ENCODE data around the gene PDE4C.

The PDE4C gene

DNA sequence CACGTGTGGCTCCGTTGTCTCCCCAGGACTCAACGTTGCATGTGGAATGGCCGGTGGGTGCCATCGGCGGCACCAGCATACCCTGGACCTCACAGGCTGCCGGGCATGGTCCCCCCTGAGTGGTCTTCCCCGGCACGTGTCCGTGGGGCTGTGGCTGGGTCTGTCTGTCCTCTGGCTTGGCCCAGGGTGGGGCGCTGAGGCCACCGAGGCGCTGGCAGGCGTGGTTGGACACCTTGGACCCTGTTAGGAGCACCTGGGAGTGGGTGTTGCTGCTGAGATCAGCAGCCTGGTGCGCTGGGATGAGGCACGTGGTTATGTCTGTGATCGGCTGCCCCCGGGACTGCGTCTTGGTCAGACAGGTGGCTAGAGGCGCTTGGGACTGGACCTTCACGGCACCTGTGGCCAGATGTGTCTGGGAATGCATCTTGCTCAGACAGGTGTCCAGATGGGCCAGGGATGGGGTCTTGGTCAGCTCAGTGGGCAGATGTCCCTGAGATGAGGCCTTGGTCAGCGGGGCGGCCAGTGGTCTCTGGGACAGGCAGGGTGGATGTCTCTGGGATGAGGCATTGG lies 38.8 kb upstream of the PDE4C start:
- no peaks in the 10 kb centered on the region for H3K4me1 ChIP-seq (ENCODE audit: control insufficient read depth, insufficient read depth, low read length, poor library complexity, severe bottlenecking)
- no peaks in the 10 kb centered on the region for H3K9me3 ChIP-seq (ENCODE audit: control insufficient read depth, low read length)
- H3K27ac ChIP-seq (ENCODE audit: insufficient read depth, low read length, poor library complexity, severe bottlenecking), result no peak overlapping the region
- peaks cover 27% of the 10 kb centered on the region for H3K36me3 ChIP-seq (ENCODE audit: control insufficient read depth, insufficient read depth, low read length)
- no peaks in the 10 kb centered on the region for H3K27me3 ChIP-seq (replicated peaks; ENCODE audit: control insufficient read depth, insufficient read depth, low read length, poor library complexity, severe bottlenecking)
- DNase-seq, result no peak
- H3K4me3 ChIP-seq (ENCODE audit: insufficient read depth, low read depth, low read length, poor library complexity, severe bottlenecking), result no peak overlapping the region

DNA sequence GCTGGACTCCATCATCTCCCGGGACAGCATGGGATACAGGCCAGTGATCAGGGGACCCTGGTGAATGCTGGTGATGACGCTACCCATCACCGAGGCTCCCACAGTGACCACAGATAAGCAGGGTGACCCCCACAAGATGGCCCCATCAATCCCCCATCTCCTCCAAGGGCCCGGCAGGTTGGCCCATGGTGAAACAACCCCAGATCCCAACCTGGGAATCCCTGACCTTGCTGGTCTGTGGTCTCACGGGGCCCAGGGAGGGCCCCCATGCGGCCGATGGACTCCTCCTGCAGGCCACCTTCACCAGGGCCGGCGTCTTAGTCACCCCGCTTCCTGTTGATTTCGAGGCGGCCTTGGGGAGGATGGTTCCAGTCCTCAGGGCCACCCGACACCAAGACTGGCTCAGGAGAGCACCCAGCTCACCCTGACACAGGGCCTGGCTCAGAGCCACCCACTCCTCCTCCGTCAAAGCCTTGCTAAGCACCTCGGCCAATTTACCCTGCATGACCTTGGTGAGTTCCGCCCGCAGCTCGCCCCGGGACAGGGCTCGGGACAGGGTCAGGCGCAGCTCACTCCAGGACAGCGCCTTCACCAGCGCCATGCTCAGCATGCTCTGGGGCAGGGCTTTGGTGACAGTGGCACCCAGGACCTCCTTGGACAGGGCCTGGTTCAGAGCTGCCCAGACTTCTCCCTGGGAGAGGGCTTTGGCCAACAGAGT lies 38.1 kb upstream of the PDE4C start:
- Histone ChIP-seq H3K4me3 (ENCODE audit: insufficient read depth, low read depth, low read length, poor library complexity, severe bottlenecking) (no peak overlapping the region), H3K27me3 (replicated peaks; ENCODE audit: control insufficient read depth, insufficient read depth, low read length, poor library complexity, severe bottlenecking) (no peaks in the 10 kb centered on the region), H3K36me3 (ENCODE audit: control insufficient read depth, insufficient read depth, low read length) (peaks cover 27% of the 10 kb centered on the region), H3K4me1 (ENCODE audit: control insufficient read depth, insufficient read depth, low read length, poor library complexity, severe bottlenecking) (no peaks in the 10 kb centered on the region), H3K27ac (ENCODE audit: insufficient read depth, low read length, poor library complexity, severe bottlenecking) (no peak overlapping the region), H3K9me3 (ENCODE audit: control insufficient read depth, low read length) (no peaks in the 10 kb centered on the region)
- DNase-seq, result no peak

DNA sequence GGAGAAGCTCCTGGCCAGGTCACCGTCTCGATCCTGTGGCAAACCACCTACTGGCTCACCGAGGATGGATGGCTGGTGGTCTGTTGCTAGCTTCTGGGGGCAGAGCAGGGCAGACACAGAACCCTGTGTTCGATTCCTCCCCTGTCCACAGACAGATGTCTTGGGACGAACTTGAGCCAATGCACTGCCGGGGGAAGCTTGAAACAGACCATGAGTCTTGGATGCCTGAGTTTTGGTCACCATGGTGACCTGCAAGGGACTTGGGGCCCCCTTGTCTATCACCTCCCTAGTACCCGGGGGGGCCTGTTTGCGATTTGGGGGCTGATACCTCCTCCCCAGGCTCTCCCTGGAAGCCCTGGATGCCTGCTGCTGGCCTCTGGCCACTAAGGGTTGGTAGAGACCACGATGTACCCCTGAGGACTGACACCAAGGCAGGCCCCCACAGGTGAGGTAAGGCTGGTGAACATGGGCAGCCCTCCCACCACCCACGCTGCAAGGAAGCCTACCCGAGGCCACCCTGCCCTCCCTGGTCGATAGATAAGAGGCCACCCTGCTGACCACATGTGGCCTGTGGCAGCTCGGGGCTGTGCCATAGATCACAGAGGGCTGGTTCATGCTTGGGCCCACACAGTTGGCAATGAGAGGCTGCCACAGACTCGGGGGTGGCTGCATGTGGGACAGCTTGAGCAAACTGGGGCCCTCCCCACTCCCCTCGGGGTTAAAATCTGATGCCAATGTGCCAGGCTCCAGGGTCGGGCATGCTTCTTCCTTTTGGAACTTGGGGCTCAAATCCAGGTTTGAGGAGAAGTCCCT lies 37.3 kb upstream of the PDE4C start:
- Histone ChIP-seq H3K36me3 (ENCODE audit: control insufficient read depth, insufficient read depth, low read length) (peaks cover 27% of the 10 kb centered on the region), H3K9me3 (ENCODE audit: control insufficient read depth, low read length) (no peaks in the 10 kb centered on the region), H3K27ac (ENCODE audit: insufficient read depth, low read length, poor library complexity, severe bottlenecking) (no peak overlapping the region), H3K27me3 (replicated peaks; ENCODE audit: control insufficient read depth, insufficient read depth, low read length, poor library complexity, severe bottlenecking) (no peaks in the 10 kb centered on the region), H3K4me1 (ENCODE audit: control insufficient read depth, insufficient read depth, low read length, poor library complexity, severe bottlenecking) (no peaks in the 10 kb centered on the region), H3K4me3 (ENCODE audit: insufficient read depth, low read depth, low read length, poor library complexity, severe bottlenecking) (no peak overlapping the region)
- DNase-seq, result no peak

DNA sequence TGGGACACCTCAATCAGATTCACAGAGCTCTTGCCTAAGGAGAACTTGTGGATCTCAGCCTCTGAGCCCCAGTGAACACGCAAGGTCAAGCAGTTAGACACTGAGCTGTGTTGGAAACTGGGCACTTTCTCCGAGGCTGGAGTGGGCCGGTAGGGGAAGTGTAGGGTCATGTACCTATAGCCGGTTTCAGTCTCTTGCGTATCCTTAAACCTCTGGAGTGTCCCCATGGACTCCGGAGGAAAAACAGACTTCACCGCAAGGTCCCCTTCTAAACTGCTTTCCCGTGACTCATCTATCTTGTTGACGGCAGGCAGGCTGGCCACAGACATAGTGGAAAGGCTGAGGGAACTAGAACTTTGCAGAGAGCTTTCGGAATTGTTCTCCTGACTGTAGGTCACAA lies 36.7 kb upstream of the PDE4C start:
- no peak for DNase-seq
- Histone ChIP-seq H3K4me3 (ENCODE audit: insufficient read depth, low read depth, low read length, poor library complexity, severe bottlenecking) (no peak overlapping the region), H3K27ac (ENCODE audit: insufficient read depth, low read length, poor library complexity, severe bottlenecking) (no peak overlapping the region), H3K36me3 (ENCODE audit: control insufficient read depth, insufficient read depth, low read length) (peaks cover 27% of the 10 kb centered on the region), H3K4me1 (ENCODE audit: control insufficient read depth, insufficient read depth, low read length, poor library complexity, severe bottlenecking) (no peaks in the 10 kb centered on the region), H3K27me3 (replicated peaks; ENCODE audit: control insufficient read depth, insufficient read depth, low read length, poor library complexity, severe bottlenecking) (no peaks in the 10 kb centered on the region), H3K9me3 (ENCODE audit: control insufficient read depth, low read length) (no peaks in the 10 kb centered on the region)

DNA sequence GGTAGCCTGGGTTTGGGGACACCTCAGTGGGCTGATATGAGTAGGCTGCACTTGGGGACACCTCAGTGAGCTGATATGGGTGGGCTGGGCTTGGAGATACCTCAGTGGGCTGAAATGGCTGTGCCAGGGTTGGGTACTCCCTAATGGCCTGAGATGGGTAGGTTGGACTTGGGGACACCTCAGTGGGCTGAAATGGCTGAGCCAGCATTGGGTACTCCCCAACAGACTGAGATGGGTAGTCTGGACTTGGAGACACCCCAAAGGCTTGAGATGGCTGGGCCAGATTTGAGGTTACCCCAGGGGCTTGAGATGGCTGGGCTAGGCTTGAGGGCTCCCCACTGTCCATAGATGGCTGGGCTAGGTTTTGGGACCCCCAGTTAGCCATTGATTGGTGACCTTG lies 35.9 kb upstream of the PDE4C start:
- Histone ChIP-seq H3K4me1 (ENCODE audit: control insufficient read depth, insufficient read depth, low read length, poor library complexity, severe bottlenecking) (no peaks in the 10 kb centered on the region), H3K27ac (ENCODE audit: insufficient read depth, low read length, poor library complexity, severe bottlenecking) (no peak overlapping the region), H3K9me3 (ENCODE audit: control insufficient read depth, low read length) (no peaks in the 10 kb centered on the region), H3K36me3 (ENCODE audit: control insufficient read depth, insufficient read depth, low read length) (peaks cover 25% of the 10 kb centered on the region), H3K27me3 (replicated peaks; ENCODE audit: control insufficient read depth, insufficient read depth, low read length, poor library complexity, severe bottlenecking) (no peaks in the 10 kb centered on the region), H3K4me3 (ENCODE audit: insufficient read depth, low read depth, low read length, poor library complexity, severe bottlenecking) (no peak overlapping the region)
- DNase-seq, result no peak

DNA sequence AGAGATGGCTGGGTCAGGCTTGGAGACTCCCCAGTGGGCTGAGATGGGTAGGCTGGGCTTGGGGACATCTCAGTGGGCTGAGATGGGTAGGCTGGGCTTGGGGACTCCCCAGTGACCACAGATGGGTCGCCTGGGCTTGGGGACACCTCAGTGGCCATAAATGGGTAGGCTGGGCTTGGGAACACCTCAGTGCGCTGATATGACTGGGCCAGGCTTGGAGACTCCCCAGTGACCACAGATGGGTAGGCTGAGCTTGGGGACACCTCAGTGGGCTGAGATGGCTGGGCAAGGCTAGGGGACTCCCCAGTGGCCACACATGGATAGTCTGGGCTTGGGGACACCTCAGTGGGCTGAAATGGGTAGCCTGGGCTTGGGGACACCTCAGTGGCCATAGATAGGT lies 35.2 kb upstream of the PDE4C start:
- H3K36me3 ChIP-seq (ENCODE audit: control insufficient read depth, insufficient read depth, low read length), result peaks cover 19% of the 10 kb centered on the region
- no peak for DNase-seq
- no peaks in the 10 kb centered on the region for H3K27me3 ChIP-seq (replicated peaks; ENCODE audit: control insufficient read depth, insufficient read depth, low read length, poor library complexity, severe bottlenecking)
- no peaks in the 10 kb centered on the region for H3K9me3 ChIP-seq (ENCODE audit: control insufficient read depth, low read length)
- no peak overlapping the region for H3K4me3 ChIP-seq (ENCODE audit: insufficient read depth, low read depth, low read length, poor library complexity, severe bottlenecking)
- no peaks in the 10 kb centered on the region for H3K4me1 ChIP-seq (ENCODE audit: control insufficient read depth, insufficient read depth, low read length, poor library complexity, severe bottlenecking)
- no peak overlapping the region for H3K27ac ChIP-seq (ENCODE audit: insufficient read depth, low read length, poor library complexity, severe bottlenecking)

DNA sequence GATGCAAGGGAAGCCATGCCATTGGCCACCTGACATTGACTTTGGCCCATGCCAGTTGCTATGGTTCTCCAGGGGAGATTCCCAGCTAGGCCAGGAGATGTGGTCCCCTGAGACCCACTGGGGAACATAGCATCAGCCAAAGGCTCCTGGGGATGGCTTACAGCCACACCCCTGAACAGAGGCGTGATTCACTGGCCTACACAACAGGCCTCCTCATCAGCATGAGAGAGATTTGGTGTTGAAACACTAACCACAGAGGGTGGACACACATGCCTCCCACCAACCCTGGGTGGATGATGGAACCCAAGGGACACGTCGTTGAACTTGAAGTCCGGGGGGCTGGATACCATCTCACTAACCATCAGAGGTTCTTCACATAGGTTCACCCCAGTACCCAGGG lies 33.7 kb upstream of the PDE4C start:
- H3K4me1 ChIP-seq (ENCODE audit: control insufficient read depth, insufficient read depth, low read length, poor library complexity, severe bottlenecking), result no peaks in the 10 kb centered on the region
- no peak for DNase-seq
- H3K27me3 ChIP-seq (replicated peaks; ENCODE audit: control insufficient read depth, insufficient read depth, low read length, poor library complexity, severe bottlenecking), result no peaks in the 10 kb centered on the region
- H3K36me3 ChIP-seq (ENCODE audit: control insufficient read depth, insufficient read depth, low read length), result peaks cover 7% of the 10 kb centered on the region
- no peaks in the 10 kb centered on the region for H3K9me3 ChIP-seq (ENCODE audit: control insufficient read depth, low read length)
- no peak overlapping the region for H3K4me3 ChIP-seq (ENCODE audit: insufficient read depth, low read depth, low read length, poor library complexity, severe bottlenecking)
- no peak overlapping the region for H3K27ac ChIP-seq (ENCODE audit: insufficient read depth, low read length, poor library complexity, severe bottlenecking)

DNA sequence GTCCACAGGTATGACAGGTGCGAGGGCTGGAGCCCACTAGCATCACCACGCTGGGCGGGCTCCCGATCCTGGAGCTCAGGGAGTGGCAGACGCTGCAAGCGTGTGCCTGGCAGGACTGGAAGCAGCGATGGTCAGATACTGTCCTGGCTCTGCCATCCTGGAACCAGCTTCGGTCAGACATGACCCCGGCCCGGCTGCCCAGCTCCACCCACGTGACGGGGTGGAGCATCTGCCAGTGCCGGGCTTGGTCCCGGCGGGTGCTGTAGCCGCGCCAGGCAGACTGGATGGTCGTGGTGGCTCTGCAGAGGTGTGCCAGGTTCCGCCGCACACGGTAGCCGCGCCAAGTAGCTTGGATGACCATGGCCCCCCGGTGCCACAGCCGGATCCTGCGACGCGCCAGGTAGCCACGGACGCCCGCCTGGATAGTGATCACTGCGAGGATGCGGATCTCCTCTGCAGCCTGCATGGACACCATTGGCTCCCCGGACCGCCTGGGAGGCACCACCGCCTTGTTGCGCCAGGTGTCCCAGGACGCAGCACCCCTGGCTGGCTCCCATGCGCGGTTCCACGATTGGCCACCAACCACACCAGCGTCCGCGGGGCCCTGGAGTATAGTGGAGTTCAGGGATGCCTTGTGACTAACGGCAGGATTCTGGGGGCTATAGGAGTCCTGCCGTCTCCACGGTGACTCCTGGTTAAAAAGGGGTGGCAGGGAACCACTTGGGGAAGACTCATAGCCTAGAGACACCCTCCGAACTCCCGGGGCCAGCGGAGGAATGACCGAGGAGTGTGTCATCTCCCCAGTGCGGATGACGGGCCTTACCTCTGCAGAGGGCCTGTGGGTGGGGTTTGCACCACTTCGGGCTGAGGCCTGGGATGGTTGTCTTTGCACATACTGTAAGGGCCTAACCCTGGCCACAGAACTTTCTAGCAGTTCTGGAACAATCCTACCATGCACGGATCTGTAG lies 31.5 kb upstream of the PDE4C start:
- Histone ChIP-seq H3K36me3 (ENCODE audit: control insufficient read depth, insufficient read depth, low read length) (no peaks in the 10 kb centered on the region), H3K27me3 (replicated peaks; ENCODE audit: control insufficient read depth, insufficient read depth, low read length, poor library complexity, severe bottlenecking) (no peaks in the 10 kb centered on the region), H3K4me1 (ENCODE audit: control insufficient read depth, insufficient read depth, low read length, poor library complexity, severe bottlenecking) (no peaks in the 10 kb centered on the region), H3K9me3 (ENCODE audit: control insufficient read depth, low read length) (no peaks in the 10 kb centered on the region), H3K27ac (ENCODE audit: insufficient read depth, low read length, poor library complexity, severe bottlenecking) (no peak overlapping the region), H3K4me3 (ENCODE audit: insufficient read depth, low read depth, low read length, poor library complexity, severe bottlenecking) (no peak overlapping the region)
- DNase-seq, result no peak

DNA sequence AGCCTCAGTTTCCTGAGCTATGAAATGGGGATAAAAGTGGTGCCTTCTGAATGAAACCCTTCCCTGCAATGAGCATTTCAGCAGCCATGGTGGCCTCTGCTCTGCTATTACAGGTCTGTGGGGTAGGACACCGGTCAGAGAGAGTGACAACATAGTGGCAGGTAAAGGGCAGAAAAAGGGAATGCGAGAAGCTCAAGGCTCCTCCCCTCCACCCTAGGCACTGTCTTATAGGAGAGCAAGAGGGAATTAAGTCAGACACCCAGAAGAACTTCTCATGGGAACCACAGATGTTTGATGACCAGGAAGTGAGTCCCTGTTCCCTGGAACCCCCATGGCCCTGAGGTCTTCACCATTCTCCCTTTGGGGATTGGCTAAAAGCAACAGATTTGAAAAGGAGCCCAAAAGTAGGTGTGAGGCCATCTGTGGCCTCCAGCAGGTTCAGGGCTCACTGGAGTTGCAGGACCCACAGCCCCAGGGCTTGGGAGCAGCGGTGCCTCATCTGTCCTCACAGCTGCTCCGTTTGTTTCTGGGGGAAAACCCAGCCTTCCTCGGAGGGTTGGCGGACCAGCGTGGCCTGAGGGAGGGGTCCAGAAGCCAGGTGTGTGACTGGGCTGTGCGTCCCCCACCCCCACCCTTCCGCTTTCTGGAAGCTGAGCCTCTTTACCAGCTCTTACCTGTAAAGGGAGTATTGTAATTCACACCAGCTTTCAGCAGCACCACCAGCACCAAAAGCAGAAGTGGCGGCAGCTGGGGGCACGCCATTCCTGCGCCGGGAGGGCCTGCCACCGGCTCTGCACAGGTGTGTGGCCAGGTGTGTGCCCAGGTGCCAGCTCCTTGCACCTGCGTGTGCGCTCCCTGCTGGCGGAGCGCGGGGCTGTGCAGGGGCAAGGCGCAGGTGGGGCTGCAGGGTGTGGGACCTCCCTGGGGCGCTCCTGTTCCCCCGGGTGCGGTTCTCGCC lies 28.6 kb upstream of the PDE4C start:
- H3K36me3 ChIP-seq (ENCODE audit: control insufficient read depth, insufficient read depth, low read length), result no peaks in the 10 kb centered on the region
- no peak overlapping the region for H3K4me3 ChIP-seq (ENCODE audit: insufficient read depth, low read depth, low read length, poor library complexity, severe bottlenecking)
- no peak overlapping the region for H3K27ac ChIP-seq (ENCODE audit: insufficient read depth, low read length, poor library complexity, severe bottlenecking)
- H3K9me3 ChIP-seq (ENCODE audit: control insufficient read depth, low read length), result no peaks in the 10 kb centered on the region
- DNase-seq, result no peak
- no peaks in the 10 kb centered on the region for H3K4me1 ChIP-seq (ENCODE audit: control insufficient read depth, insufficient read depth, low read length, poor library complexity, severe bottlenecking)
- no peaks in the 10 kb centered on the region for H3K27me3 ChIP-seq (replicated peaks; ENCODE audit: control insufficient read depth, insufficient read depth, low read length, poor library complexity, severe bottlenecking)
